ENCODE results near the gene MRTFA. TPM values are rescaled to one million over a fixed set of nuclear protein-coding genes. Genes with fewer than 3 reads are reported as not detected.
A peak's percentile ranks its signal among the peaks of the same experiment; 100 is the strongest.

Gene MRTFA
- total RNA-seq, 6 donors from 2014 or later: 47.9 to 178 (median 61.3) TPM

DNA sequence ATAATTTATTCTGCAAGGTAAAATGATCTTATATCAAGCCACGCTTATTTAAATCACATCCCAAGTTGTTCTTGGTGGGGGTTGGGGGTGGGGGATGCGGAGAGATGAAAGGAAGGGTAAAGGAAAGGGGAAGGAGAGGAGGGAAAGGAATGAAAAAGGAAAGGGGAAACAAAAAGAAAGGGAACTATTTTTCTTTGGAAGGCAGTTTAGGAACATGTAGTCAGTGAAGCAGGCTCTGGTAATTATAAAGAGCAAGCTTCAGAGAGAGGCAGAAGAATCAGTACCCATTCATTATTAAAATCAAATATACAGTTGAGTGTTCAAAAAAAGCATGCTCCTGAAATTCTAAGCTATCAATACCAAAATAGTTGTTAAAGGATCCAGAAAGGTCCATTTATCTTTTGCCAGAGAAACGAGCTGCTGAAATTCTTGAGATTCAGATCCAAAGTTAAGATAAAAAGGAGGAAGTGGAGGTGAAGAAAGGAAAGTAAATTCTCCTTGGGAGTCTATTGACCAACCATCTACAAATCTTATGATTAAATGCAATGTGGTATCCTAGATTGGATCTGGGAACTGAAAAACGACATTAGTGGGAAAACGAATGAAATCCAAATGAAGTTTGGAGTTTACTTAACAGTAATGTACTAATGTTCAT, 158.7 kb downstream of the MRTFA start:
- Histone ChIP-seq H3K27me3 (no peaks in the 10 kb centered on the region), H3K4me3 (no peak overlapping the region), H3K27ac (peak overlapping the region in 1 of 4 donors; percentile 13), H3K36me3 (peaks cover 0 to 3% (median 0%) of the 10 kb centered on the region in 4 donors), H3K9me3 (no peaks in the 10 kb centered on the region), H3K4me1 (peaks cover 18 to 44% (median 25%) of the 10 kb centered on the region in 4 donors)
- ATAC-seq (ENCODE audit: low FRiP score in 2 of 2) (no peak), DNase-seq (no peak)
- TF ChIP-seq POLR2AphosphoS5 (IDR thresholded peaks at IDR 0.05): no peak
- TF ChIP-seq, protein P1, sequence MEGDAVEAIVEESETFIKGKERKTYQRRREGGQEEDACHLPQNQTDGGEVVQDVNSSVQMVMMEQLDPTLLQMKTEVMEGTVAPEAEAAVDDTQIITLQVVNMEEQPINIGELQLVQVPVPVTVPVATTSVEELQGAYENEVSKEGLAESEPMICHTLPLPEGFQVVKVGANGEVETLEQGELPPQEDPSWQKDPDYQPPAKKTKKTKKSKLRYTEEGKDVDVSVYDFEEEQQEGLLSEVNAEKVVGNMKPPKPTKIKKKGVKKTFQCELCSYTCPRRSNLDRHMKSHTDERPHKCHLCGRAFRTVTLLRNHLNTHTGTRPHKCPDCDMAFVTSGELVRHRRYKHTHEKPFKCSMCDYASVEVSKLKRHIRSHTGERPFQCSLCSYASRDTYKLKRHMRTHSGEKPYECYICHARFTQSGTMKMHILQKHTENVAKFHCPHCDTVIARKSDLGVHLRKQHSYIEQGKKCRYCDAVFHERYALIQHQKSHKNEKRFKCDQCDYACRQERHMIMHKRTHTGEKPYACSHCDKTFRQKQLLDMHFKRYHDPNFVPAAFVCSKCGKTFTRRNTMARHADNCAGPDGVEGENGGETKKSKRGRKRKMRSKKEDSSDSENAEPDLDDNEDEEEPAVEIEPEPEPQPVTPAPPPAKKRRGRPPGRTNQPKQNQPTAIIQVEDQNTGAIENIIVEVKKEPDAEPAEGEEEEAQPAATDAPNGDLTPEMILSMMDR (IDR thresholded peaks at IDR 0.05): no peak
- TF ChIP-seq POLR2A (IDR thresholded peaks at IDR 0.05): no peak
- TF ChIP-seq EP300 (IDR thresholded peaks at IDR 0.05): no peak
- WGBS, 2 donors: 40 to 46% methylated on average over 5 of the region's 5 CpGs

DNA sequence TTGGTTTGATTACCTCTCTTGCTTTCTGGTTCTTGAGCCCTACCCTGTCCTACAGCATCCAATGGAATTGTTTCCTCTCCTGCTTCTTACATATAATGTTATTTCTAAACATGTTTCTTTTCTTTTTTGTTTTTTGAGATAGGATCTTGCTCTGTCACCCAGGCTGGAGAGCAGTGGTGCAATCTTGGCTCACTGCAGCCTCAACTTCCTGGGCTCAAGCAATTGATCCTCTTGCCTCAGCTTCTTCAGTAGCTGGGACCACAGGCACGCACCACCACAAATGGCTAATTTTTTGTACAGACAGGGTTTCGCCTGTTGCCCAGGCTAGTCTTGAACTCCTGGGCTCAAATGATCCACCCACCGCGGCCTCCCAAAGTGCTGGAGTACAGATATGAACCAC, 160.2 kb downstream of the MRTFA start:
- Histone ChIP-seq H3K9me3 (no peaks in the 10 kb centered on the region), H3K4me3 (no peak overlapping the region), H3K27me3 (no peaks in the 10 kb centered on the region), H3K36me3 (peaks cover 0 to 3% (median 0%) of the 10 kb centered on the region in 4 donors), H3K27ac (no peak overlapping the region), H3K4me1 (peaks cover 10 to 31% (median 24%) of the 10 kb centered on the region in 4 donors)
- TF ChIP-seq POLR2AphosphoS5 (IDR thresholded peaks at IDR 0.05) (no peak), POLR2A (IDR thresholded peaks at IDR 0.05) (no peak), EP300 (IDR thresholded peaks at IDR 0.05) (no peak)
- TF ChIP-seq, protein P1 (IDR thresholded peaks at IDR 0.05): no peak
- ATAC-seq (ENCODE audit: low FRiP score in 2 of 2) (no peak), DNase-seq (no peak)
- WGBS, 2 donors: 76 to 91% methylated on average over 4 of the region's 4 CpGs

DNA sequence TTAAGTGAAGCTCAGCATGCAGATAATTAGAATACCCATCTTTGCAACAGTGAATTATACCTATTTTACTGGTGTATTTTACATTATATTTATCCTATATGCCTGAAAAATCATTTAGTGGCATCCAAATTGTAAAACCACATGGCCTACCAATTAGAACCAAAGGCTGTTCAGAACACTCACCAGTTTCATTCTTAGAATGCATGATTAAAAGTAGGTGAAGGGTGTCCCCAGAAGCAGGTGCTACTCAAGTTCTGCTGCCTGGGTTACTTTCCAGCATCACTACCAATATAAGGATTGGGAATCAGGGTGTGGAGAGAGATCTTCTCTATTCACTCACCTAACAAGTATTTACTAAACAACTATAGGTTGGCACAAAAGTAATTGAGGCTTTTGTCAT, 162.8 kb downstream of the MRTFA start:
- H3K36me3 ChIP-seq: no peaks in the 10 kb centered on the region
- no peak overlapping the region for H3K27ac ChIP-seq
- ATAC-seq (ENCODE audit: low FRiP score in 2 of 2) (no peak), DNase-seq (no peak)
- H3K9me3 ChIP-seq: no peaks in the 10 kb centered on the region
- H3K27me3 ChIP-seq: no peaks in the 10 kb centered on the region
- TF ChIP-seq EP300 (IDR thresholded peaks at IDR 0.05) (no peak), POLR2AphosphoS5 (IDR thresholded peaks at IDR 0.05) (no peak), POLR2A (IDR thresholded peaks at IDR 0.05) (no peak)
- TF ChIP-seq, protein P1 (IDR thresholded peaks at IDR 0.05): no peak
- peaks cover 13 to 21% (median 14%) of the 10 kb centered on the region in 4 donors for H3K4me1 ChIP-seq
- H3K4me3 ChIP-seq: no peak overlapping the region

DNA sequence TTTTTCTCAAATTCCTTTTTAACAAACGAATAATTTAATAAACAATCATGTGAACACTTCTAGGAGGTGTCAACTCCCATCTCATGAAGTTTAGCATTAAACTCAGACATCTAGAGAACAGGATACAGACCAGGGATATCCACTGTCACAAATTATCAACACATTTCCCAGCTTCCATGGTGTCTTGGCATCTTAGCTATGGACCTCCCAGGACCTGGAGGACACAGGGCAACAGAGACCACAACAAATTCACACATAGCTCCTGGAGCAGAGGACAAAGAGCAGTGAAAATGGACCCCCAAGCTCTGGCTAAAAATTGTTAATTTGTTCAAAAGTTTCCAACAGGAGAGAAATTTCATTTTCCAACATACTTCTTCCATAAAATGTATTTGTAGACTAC, 163.9 kb downstream of the MRTFA start:
- Histone ChIP-seq H3K36me3 (no peaks in the 10 kb centered on the region), H3K27ac (no peak overlapping the region), H3K4me3 (no peak overlapping the region), H3K9me3 (no peaks in the 10 kb centered on the region), H3K27me3 (no peaks in the 10 kb centered on the region), H3K4me1 (peaks cover 8 to 18% (median 12%) of the 10 kb centered on the region in 4 donors)
- TF ChIP-seq EP300 (IDR thresholded peaks at IDR 0.05) (no peak), POLR2AphosphoS5 (IDR thresholded peaks at IDR 0.05) (no peak), POLR2A (IDR thresholded peaks at IDR 0.05) (no peak)
- TF ChIP-seq, protein P1 (IDR thresholded peaks at IDR 0.05): no peak
- DNase-seq (no peak), ATAC-seq (ENCODE audit: low FRiP score in 2 of 2) (no peak)
- WGBS, 2 donors: 83 to 87% methylated on average over 1 of the region's 1 CpG

GRCh38 chr22:40472051-40472450, 164.5 kb downstream of the MRTFA start:
- TF ChIP-seq POLR2A (IDR thresholded peaks at IDR 0.05) (no peak), EP300 (IDR thresholded peaks at IDR 0.05) (no peak), POLR2AphosphoS5 (IDR thresholded peaks at IDR 0.05) (no peak)
- TF ChIP-seq, protein P1 (IDR thresholded peaks at IDR 0.05): no peak

More at GRCh38 chr22:40472051-40472450, 164.5 kb downstream of the MRTFA start:
- peaks cover 6 to 14% (median 10%) of the 10 kb centered on the region in 4 donors for H3K4me1 ChIP-seq
- no peak for DNase-seq
- no peak overlapping the region for H3K4me3 ChIP-seq
- H3K9me3 ChIP-seq: no peaks in the 10 kb centered on the region
- no peak overlapping the region for H3K27ac ChIP-seq
- 100% methylated on average over 2 of the region's 2 CpGs for WGBS, 2 donors
- ATAC-seq (ENCODE audit: low FRiP score in 2 of 2): no peak
- H3K36me3 ChIP-seq: no peaks in the 10 kb centered on the region
- H3K27me3 ChIP-seq: no peaks in the 10 kb centered on the region
